Measurements from ENCODE around the gene CASZ1.

The CASZ1 gene

GRCh38 chr1:10698726-10699469 lies 97.5 kb downstream of the CASZ1 start:
- Histone ChIP-seq H3K4me3 (ENCODE audit: low read depth in 1 of 2, low read length in 2 of 2) (no peak overlapping the region), H3K79me2 (ENCODE audit: insufficient read depth, low read length) (no peaks in the 10 kb centered on the region), H3K27ac (ENCODE audit: low read length) (no peak overlapping the region), H3K9ac (ENCODE audit: low read depth, low read length) (no peak overlapping the region), H3K9me3 (ENCODE audit: insufficient read depth, low read length, severe bottlenecking) (no peaks in the 10 kb centered on the region), H3K4me2 (ENCODE audit: insufficient read depth, low read length) (no peak overlapping the region), H3K36me3 (ENCODE audit: insufficient read depth, low read length) (no peaks in the 10 kb centered on the region), H3K4me1 (ENCODE audit: insufficient read depth, low read length) (peaks cover 5% of the 10 kb centered on the region), H4K20me1 (ENCODE audit: insufficient read depth, low read length) (no peaks in the 10 kb centered on the region), H2AFZ (ENCODE audit: low read depth, low read length) (no peak overlapping the region), H3K27me3 (ENCODE audit: insufficient read depth, low read length, poor library complexity) (peaks cover 16% of the 10 kb centered on the region)
- TF ChIP-seq EZH2 (IDR thresholded peaks at IDR 0.05; ENCODE audit: borderline replicate concordance, low read depth, low read length, severe bottlenecking) = no peak
- TF ChIP-seq CTCF (IDR thresholded peaks at IDR 0.05; ENCODE audit: borderline replicate concordance, extremely low read depth, low read length, poor library complexity, severe bottlenecking) = no peak
- DNase-seq (no peak), ATAC-seq (ENCODE audit: insufficient read depth, low read depth) (no peak)

GRCh38 chr1:10697621-10698160 lies 98.8 kb downstream of the CASZ1 start:
- no peaks in the 10 kb centered on the region for H3K9me3 ChIP-seq (ENCODE audit: insufficient read depth, low read length, severe bottlenecking)
- no peak for ATAC-seq (ENCODE audit: insufficient read depth, low read depth)
- H3K27me3 ChIP-seq (ENCODE audit: insufficient read depth, low read length, poor library complexity) = peaks cover 19% of the 10 kb centered on the region
- H3K79me2 ChIP-seq (ENCODE audit: insufficient read depth, low read length) = peaks cover 5% of the 10 kb centered on the region
- H3K4me3 ChIP-seq (ENCODE audit: low read depth in 1 of 2, low read length in 2 of 2) = no peak overlapping the region
- no peak for TF ChIP-seq CTCF (IDR thresholded peaks at IDR 0.05; ENCODE audit: borderline replicate concordance, extremely low read depth, low read length, poor library complexity, severe bottlenecking)
- TF ChIP-seq EZH2 (IDR thresholded peaks at IDR 0.05; ENCODE audit: borderline replicate concordance, low read depth, low read length, severe bottlenecking) = no peak
- no peak overlapping the region for H3K4me2 ChIP-seq (ENCODE audit: insufficient read depth, low read length)
- no peak overlapping the region for H3K9ac ChIP-seq (ENCODE audit: low read depth, low read length)
- no peak overlapping the region for H2AFZ ChIP-seq (ENCODE audit: low read depth, low read length)
- no peaks in the 10 kb centered on the region; the same call in 1 of the 2 replicates for H3K36me3 ChIP-seq (ENCODE audit: insufficient read depth, low read length)
- no peak for DNase-seq
- no peak overlapping the region for H3K27ac ChIP-seq (ENCODE audit: low read length)
- peaks cover 6% of the 10 kb centered on the region for H4K20me1 ChIP-seq (ENCODE audit: insufficient read depth, low read length)
- H3K4me1 ChIP-seq (ENCODE audit: insufficient read depth, low read length) = peaks cover 14% of the 10 kb centered on the region

- Histone ChIP-seq H3K79me2 (ENCODE audit: insufficient read depth, low read length) (peaks cover 12% of the 10 kb centered on the region), H3K4me2 (ENCODE audit: insufficient read depth, low read length) (no peak overlapping the region), H2AFZ (ENCODE audit: low read depth, low read length) (no peak overlapping the region), H3K9ac (ENCODE audit: low read depth, low read length) (no peak overlapping the region), H3K9me3 (ENCODE audit: insufficient read depth, low read length, severe bottlenecking) (no peaks in the 10 kb centered on the region), H3K36me3 (ENCODE audit: insufficient read depth, low read length) (no peaks in the 10 kb centered on the region; the same call in 1 of the 2 replicates), H3K27me3 (ENCODE audit: insufficient read depth, low read length, poor library complexity) (peaks cover 19% of the 10 kb centered on the region), H4K20me1 (ENCODE audit: insufficient read depth, low read length) (peaks cover 13% of the 10 kb centered on the region), H3K27ac (ENCODE audit: low read length) (no peak overlapping the region), H3K4me3 (ENCODE audit: low read depth in 1 of 2, low read length in 2 of 2) (no peak overlapping the region), H3K4me1 (ENCODE audit: insufficient read depth, low read length) (peaks cover 21% of the 10 kb centered on the region)
- no peak for ATAC-seq (ENCODE audit: insufficient read depth, low read depth)
- no peak for DNase-seq
- no peak for TF ChIP-seq EZH2 (IDR thresholded peaks at IDR 0.05; ENCODE audit: borderline replicate concordance, low read depth, low read length, severe bottlenecking)
- no peak for TF ChIP-seq CTCF (IDR thresholded peaks at IDR 0.05; ENCODE audit: borderline replicate concordance, extremely low read depth, low read length, poor library complexity, severe bottlenecking)
These were observed 99.5 kb downstream of the CASZ1 start for GRCh38 chr1:10696977-10697376.

All from DND-41 (cell line).